Measurements from ENCODE around the gene SDHA.

DNA sequence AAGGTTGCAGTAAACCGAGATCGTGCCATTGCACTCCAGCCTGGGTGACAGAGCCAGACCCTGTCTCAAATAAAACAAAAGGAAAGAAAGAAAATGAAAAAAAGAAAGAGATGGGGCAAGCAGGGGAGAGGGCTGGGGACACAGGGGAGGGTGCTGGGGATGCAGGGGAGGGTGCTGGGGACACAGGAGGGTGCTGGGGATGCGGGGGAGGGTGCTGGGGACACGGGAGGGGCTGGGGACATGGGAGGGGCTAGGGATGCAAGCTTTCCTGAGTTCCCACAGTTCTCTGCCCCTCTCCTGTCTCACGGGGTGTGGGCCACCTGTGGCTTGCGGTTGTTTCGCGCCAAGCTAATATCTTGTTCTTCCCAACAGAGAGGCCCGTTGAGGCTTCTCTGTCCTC lies 60.5 kb downstream of the SDHA start:
- TF ChIP-seq, protein P1, sequence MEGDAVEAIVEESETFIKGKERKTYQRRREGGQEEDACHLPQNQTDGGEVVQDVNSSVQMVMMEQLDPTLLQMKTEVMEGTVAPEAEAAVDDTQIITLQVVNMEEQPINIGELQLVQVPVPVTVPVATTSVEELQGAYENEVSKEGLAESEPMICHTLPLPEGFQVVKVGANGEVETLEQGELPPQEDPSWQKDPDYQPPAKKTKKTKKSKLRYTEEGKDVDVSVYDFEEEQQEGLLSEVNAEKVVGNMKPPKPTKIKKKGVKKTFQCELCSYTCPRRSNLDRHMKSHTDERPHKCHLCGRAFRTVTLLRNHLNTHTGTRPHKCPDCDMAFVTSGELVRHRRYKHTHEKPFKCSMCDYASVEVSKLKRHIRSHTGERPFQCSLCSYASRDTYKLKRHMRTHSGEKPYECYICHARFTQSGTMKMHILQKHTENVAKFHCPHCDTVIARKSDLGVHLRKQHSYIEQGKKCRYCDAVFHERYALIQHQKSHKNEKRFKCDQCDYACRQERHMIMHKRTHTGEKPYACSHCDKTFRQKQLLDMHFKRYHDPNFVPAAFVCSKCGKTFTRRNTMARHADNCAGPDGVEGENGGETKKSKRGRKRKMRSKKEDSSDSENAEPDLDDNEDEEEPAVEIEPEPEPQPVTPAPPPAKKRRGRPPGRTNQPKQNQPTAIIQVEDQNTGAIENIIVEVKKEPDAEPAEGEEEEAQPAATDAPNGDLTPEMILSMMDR (IDR thresholded peaks at IDR 0.05): no peak
- no peak for TF ChIP-seq EZH2 (IDR thresholded peaks at IDR 0.05; ENCODE audit: borderline replicate concordance, insufficient read depth, low read depth, low read length, poor library complexity, severe bottlenecking)

Data from B cell (primary cell).